Effector CD8-positive, alpha-beta T cell (primary cell): ENCODE measurements around the gene TMA7.
A peak's percentile ranks its signal among the peaks of the same experiment; 100 is the strongest.
"Not testable (repeated sequence)": the region's sequence is repeated elsewhere in the genome, so short reads cannot be mapped to it uniquely, and the experiment has no call there.

Experiments used
- DNase-seq: peaks from one replicate; lab custom pipeline; 2025; lab: John Stamatoyannopoulos, UW
- total RNA-seq, 4 experiments: gene quantifications; one replicate each; lab custom pipeline; 2026; lab: John Stamatoyannopoulos, UW

TMA7 gene
- 92.4 to 132 (median 121) reads per million in 4 experiments for total RNA-seq

DNA sequence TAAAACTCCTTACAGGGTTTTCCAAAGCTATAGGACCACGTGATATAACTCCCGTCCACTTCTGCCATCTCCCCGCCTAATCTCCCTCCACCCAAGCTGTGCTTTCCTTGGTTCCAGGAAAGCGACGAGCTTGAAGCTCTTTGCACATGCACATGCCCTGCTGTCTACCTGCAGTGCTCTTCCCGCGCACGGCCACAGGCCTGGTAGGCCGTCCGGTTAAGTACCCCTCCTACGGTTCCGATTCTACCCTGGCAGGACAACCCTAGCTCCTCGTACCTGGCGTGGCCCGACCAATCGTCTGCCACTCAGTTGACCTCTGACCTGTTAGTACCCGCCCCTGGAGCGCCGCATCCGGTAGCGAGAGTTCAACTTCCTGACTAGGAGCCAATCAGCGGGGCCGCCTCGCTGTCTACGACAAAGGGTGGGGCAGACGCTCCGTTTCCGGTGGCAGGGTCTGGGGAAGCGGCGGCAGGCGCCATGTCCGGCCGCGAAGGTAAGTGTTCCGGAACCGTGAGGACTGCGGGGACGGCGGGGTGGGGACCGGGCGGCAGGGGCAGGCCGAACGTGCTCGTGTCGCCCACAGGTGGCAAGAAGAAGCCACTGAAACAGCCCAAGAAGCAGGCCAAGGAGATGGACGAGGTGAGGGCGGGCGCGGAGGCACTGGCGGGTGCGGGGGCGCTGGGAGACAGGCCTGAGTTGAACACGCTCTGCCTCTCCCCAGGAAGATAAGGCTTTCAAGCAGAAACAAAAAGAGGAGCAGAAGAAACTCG lies at the start of gene TMA7, which contains the start of gene CCDC51:
Gene TMA7, plus strand, starts transcription at position 438 of the 770 bp plus-strand sequence. Its CDS starts 40 bp downstream, at position 478.
Gene CCDC51, minus strand, starts transcription at position 300 of the 770 bp plus-strand sequence. CDS start 4,991 bp downstream, outside the sequence.
- DNase-seq: peak; percentile 96

DNA sequence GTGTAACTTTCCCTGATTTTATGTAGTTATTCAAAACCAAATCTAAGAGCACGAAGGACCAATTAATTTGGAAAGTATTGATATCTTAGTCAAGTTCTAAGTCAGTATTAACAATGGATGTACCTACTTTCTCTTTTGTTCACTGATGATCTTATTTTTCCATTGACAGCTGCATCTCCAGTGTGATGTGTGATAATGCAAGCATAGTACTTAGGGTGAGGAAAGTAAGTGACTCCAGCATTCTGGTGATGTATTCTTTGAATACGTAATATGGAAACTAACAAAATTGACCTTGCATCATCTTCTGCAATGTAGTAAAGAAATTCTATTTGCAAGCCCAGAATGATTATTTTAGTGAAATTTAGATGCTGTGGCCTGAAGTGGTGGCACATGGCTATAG lies 45.7 kb upstream of the TMA7 start:
- DNase-seq: no peak

DNA sequence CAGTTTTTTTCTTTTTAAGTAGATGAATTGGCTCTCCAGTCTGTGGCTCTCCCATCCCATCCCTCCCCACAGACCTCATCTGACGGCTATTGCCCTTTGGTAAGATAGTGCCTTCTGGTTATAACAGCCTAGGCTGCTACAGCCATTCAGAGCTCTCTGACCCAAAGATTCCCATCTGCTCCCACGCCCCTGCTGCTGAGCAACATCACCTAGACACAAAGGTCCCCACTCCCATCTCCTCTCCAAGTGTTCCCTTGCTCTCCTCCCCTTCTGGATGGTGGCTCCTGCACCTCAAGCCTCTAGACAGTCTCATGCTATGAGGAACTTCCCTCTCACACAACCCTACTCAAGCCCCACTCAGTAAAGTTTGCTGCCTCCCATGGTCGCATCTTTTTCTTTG lies 44.3 kb upstream of the TMA7 start:
- DNase-seq: no peak

DNA sequence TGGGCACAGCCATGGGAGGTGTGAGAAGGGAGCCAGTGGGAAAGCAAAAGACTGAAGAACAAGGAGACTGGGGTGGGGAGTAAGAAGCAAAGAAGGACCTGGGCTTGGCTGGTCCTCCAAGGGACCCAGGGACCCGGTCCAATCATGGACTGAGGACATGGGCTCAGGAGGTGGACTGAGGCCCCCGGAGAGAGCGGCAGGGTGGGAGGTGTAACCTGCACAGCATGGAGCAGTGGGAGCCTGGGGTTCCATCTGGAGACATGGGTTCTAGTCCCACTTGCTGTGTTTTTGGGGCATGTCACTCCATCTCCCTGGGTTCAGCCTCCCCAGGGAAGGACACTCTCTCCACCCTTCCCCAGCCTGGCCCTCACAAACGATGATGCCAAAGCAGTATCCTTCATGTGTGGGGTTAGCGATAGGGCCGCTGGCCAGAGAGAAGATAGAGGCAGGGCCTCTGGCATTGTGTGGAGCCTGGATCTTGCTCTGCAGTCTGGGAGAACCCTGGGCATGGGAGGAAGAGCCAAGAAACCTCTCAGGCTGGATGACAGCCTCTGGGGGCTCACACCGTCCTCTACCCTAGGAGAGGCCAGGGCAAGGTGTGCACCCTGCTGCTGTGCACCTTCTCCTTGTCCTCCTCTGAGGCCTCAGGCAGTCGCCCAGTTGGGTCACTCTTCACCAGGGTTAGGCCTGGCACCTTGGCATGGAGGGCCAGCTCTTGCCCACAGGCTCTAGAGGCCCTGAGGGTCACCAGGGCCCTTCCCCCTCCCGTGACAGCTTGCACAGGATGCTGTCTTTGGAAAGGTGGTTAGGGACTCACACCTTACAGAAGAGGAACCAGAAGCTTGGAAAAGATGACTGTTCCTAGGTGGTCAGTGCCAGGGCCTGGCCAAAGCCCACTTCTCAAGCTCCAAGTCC lies 42.0 kb upstream of the TMA7 start:
- DNase-seq: no peak

DNA sequence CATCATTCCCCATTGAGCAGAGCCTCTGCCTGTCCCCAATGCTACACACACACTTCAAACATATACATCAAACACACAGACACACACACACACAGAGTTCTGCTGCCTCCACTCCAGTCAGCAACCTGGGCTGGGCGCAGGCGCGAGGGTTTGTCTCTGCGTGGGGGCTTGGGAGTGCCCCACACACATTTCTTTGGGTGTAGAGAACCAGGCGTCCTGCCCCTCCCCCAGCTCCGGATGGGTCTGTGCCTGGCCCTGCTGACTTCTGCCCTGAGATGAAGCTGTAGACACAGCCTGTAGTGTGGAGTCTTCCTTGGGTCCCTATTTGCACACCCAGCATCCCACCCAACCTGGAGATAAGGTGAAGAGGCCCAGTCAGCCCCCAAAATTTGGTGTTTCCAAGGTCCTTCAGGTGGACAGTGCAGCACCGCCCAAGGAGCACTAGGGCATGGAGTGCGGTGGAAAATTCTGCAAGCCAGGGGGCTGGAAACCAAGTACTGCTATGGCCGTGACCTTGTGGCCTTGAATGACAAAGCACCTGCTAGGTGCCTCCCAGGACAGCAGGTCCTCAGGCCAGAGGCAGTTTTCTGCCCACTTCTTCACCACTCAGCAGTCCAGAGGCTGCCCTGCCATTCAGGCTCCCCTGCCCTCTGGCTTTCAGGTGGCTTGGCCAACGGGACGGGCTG lies 41.2 kb upstream of the TMA7 start:
- no peak for DNase-seq

DNA sequence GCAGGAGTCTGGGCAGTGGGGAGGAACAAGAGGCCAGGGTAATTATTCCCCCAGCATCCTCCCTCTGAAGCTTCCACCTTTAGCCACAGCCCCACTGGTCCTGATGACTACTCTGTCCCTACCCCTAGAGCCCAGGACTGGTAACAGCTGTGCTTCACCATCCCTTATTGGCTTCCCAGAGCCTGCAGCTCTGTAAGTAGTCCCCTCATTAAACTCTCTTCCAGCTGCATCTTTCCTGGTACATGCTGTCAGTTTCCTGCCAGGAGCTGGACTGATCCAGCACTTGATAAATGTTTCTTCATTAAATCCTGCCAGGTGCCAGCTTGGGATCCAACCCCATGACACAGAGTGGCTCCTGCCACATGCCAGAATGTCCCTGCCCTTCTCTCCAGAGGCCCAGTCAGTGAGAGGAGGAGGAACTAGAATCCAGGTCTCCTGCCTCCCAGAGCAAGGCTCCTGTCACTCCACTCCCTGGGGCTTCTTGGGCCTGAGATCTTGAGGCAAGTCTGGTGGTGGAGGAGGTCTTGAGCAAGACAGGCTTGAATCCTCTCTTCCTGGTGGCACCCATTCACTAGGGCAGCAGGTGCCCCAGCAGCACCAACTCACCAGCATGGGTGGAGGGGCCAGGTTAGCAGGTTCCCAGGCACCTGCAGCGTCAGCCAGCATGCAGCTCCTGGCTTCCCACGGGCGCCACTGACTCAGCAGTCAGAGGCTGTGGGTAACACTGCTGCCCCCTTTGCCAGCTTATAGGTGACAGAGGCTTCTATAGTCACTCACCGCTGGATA lies 40.5 kb upstream of the TMA7 start:
- no peak for DNase-seq

DNA sequence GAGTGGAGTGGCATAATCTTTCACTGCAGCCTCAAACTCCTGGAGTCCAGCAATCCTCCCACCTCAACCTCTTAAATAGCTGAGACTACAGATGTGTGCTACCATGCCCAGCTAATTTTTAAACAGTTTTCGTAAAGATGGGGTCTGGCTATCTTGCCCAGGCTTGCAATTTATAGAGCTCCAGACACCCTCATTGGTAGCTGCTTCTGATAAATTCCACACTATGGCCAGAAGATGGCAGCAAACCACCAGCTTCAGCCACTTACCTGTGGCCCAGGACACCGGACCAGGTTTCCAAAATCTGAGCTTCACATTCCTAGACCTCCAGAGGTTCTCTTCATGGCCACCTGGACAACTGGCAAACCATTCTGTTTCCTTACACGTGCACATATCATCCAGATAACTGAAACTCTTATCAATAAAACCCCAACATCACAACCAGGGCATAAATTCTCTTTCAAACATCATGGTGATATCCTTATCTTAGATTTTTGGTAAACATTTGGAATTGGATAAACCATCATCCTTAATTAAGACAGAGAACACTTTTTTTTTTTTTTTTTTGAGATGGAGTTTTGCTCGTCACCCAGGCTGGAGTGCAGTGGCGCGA lies 39.1 kb upstream of the TMA7 start:
- DNase-seq: peak; percentile 55

DNA sequence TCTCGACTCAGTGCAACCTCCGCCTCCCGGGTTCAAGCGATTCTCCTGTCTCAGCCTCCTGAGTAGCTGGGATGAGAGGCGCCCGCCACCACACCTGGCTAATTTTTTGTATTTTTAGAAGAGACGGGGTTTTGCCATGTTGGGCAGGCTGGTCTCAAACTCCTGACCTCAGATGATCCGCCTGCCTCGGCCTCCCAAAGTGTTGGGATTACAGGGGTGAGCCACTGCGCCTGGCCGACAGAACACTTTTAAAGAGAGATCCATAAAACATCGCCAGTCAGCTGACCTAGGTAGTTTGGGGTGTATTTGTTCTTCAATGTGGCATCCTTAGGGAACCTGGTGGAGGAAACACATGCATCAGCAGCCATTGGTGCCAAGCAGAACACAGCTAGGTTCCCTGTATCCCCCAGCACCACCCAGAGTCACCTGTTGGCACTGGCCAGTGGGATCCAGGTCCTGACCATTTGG lies 38.6 kb upstream of the TMA7 start:
- not testable (repeated sequence) for DNase-seq

DNA sequence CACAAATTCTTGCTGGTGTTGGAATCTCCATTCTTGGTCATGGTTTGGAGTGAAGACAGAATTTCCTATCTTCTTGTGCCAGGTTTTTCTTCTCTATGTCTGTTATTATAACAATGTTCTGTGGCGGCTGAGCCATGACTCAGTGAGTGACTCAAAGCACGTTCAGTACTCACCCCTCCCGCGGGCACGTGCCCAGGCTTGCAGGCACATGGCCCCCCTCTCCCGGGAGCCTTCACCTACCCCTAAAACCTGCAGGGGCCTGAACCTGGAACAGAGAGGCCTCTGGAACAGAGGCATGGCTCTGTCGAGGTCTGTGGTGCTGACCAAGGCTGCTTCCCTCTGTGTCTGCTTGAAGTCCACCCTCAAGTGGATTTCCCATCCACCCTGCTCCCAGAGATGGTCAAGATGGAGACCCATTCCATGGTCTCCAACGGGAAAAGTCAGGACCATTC lies 37.8 kb upstream of the TMA7 start:
- no peak for DNase-seq

DNA sequence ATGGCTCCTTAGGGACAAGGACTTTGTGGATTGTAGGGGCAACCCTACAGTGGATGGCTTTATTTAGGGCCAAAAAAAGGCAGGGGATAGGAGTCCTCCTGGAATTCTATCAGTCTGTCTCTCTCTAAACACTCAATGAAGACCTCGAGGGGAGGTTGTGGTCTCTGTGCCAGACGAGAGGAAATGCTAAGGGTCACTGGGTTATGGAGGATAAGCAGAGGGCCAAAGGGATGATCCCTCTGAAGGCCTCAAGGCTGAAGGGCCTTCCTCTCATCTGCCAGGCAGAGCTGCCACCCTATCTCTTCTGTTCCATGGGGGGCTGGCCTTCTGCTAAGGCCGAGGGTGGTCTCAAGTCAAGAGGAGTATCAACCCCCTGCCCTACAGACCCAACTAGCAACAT lies 37.1 kb upstream of the TMA7 start:
- DNase-seq: no peak

DNA sequence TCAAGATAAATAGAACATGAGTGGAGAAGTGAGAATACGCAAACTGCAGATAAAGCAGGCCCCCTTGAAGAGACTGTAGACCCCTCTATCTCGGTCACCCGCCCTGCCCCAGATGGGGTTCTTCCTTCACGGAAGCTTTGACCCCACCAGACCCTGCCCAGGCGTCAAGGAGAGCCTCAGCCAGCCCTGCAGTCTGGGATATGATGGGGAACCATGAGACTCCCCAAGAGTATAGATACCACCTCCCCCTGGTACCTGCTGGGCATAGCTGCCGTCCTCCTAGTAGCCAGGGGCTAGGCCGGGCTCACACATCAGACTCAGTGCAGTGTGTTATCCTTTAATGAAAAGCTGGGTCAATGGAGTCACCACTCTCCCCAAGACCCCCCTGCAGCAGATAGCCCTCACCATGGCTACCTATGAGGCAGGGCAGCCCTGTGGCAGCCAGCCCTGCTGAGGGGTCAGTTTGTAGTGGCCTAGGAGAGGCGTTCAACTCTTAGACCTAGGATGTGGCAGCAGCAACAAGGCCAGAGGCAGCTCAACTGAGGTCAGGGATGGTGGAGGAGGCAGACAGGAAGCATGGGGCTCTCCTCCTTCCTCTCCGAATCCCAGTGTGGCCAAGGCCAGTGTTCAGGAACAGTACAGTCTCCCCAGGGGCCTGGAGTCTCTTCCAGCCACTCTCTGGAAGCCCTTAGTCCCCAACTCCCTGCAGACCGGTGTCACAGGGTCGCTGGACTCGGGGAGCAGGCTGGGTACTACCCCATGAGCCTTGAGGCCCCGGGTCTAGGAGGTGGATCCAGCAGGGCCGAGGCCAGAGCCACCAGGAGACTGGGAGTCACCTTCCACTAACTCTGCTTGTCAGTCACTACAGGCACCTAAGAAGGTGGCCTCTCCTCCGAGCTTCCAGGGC lies 36.3 kb upstream of the TMA7 start:
- DNase-seq: no peak

DNA sequence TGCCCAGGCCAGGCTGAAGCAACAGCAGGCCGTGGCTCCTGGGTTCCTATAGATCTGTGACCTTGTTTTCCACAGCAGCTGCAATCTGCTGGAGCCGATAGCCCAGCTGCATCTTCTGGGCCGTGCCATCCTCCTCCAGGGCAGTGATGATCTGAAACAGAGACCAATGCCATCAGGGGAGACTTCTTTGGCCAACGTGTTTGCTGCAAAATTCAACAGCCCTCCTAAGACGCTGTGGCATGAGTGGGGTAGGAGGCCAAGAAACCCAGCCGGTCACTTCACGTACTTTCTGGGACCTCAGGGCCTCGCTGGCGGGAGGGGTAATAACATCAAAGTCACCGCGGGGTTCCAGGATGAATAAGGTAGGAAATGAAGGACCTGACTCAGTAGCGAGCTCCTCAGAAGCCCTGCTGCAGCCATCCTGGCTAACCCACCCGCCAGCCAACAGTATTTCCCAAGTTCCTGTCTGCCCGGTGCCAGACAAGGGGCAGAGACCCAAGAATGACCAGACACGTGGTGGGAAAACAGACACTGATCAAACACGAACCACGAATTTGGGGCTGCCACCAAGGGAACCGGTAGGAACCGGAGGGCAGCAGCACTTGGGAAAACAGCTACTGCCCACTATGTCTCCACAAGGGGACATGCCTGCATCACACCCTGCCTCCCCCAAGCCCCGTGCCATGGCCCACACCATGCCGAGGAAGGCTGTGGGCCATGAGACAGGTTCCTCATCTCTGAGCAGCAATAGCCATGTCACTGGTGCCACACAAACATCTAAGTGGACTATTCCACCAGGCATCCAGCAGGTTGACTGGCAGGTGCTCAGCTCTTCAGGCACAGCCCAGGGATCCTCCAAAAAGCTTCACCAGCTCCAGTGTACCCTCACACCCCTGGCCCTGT lies 35.4 kb upstream of the TMA7 start:
- no peak for DNase-seq

DNA sequence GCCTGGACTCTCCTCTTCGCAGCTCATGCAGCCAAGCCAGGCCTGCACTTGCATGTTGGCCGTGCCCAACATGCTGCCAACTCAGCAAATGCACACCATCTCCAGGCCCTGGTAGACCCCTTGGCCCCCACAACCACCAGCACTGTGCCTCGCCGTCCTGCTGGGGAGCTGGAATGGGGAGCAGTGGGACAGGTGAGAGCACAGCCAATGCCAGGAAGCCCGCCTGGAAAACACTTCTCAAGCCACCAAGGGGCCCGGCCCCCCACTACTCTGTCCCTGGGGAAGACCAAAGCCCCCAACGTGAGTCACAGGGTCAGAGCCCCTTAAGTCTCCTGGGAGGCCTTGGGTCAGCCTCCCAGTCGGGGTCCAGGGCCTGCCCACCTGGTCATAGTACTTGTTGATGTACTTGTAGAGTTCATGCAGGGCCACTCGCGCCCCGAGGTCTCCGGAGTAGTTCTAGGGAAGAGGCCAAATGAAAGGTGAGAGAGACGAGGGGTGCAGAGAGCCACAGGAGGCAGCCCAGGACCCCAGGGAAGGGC lies 34.6 kb upstream of the TMA7 start:
- no peak for DNase-seq

DNA sequence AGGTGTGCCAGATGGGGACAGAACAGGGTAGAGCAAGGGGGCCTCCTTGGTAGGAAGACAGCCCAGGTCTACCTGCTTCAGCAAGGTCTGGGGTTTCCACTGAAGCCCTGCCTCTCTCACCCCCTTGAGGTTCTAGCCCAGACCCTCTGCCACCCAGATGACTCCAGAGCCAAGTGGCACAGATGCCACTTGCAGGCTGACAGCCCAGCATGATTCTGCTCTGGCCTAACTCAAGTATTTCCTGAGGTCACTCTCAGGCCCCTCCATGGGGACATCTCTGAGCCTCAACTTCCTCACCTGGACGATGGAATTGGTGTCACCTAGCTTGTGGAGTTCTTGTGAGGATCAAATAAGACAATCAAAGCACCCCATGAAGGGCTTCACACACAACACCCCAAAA lies 34.1 kb upstream of the TMA7 start:
- no peak for DNase-seq

DNA sequence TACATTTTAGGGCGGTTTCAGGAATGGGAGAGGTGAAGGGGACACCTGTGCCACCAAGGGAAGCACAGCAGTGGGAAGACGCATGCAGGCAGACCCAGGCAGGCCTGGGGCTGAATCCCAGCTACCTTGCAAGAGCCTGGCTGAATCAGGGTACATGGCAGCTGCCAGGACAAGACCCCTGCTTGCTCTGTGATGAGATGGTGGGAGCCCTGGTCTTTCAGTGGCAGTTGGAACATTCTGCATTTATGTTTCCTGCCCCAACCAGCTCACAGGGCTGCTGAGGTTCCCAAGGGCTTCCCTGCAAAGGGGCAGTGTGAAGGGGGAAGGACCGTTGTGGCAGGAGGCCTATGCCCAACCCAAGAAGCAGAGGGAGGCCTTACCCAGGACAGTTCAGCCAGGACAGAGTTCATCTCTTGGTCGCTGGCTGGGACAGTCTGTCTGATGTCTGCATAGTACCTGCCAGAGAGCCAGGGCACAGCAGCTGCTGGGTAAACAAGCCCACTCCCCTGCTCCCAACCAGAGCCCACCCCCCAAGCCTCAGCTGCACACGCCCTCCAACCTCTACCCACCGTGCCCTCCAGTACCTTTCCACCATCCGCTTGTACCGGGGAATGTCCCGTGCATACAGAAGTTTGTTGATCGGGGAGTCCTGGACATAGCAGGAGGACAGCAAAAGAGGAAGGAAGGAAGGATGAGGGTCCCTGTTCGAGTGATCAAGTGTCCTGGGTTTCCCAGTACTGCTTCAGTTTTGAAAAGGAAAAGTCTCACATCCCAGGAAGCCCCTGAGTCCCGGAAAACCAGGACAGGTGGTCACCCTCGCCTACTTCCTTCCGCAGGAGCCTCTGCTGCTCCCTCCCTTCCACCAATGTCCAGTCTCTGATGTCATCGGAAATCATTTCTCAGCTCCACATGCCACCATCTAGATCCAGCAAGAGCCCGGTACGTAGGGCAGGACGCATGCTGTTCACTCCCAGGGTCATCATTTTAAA lies 33.3 kb upstream of the TMA7 start:
- no peak for DNase-seq

DNA sequence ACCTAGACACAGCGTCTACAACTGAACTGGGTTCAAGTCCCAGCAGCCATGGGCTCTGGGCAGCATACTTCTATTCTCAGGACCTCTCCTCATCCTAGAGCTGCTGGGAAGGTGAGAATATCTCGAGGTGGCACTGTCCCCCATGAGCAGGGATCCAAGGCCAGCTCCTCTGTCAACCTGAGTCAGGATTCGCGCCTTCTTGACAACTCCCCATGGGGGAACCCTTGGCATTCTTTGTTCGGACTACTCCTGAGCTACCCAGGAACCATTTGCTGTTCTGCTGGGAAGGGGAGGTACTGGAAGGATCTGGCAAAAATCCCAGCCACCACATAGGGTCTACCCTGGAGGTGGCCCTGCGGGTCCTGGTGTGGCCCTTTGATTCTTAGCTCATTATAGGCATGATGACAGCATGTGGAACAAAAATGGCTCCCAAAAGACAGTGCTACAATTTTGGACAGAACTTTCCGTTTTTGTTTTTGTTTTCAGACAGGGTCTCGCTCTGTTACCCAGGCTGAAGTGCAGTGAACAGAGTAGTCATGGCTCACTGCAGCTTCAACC lies 32.4 kb upstream of the TMA7 start:
- no peak for DNase-seq

DNA sequence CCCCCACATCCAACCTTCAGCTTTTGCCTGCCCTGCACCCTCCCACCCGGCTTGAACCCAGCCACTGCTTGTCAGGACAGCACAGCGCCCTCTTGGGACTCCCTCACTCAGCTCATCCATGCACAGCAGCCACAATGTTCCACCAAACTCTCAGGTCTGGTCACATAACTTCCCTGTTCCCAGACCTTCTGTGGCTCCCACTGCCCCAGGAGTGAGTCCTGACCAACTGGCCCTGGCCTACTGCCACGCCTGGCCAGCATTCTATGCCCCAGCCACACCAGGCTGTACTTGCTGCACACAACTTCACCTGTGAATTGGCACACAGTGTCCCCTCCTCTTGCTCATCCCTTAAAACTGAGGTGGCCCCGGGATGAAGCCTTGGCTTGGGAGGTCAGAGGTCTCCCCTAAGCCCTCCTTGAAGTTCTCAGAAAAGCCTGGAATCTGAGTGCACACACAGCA lies 31.2 kb upstream of the TMA7 start:
- no peak for DNase-seq
